Head of caudate nucleus (tissue), 42 donors: ENCODE data around the gene LZIC.

Experiments
- DNase-seq, 42 donors: peaks; one replicate each; pipeline versions ENCODE4 v3.0.0 to v3.0.0-alpha.2; 2020 to 2021; ENCODE audit warnings: mixed read lengths in 7 of 42
- intact Hi-C: fragments of 100-400 bp; cut with DNase I; formaldehyde crosslinking; loops from one replicate; pipeline ENCODE4 v1.15.0; 2022

Gene LZIC

DNA sequence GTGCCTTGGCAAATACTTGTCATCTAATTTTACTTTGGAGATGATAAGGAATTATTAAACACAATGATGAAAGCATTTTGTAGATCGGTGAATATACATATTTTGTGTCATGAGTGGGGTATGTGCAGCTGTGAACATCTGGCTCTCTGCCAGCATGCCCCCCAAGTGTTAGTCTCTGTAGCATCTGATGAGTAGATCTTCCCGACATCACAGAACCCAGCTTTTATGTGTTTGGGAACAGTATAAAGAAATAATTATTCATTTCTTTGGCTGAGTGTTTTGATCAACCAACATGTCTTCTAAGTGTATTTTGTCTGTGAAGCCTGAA is 28.6 kb downstream of the LZIC start:
- no peak for DNase-seq
- intact Hi-C loops: no loop called here

DNA sequence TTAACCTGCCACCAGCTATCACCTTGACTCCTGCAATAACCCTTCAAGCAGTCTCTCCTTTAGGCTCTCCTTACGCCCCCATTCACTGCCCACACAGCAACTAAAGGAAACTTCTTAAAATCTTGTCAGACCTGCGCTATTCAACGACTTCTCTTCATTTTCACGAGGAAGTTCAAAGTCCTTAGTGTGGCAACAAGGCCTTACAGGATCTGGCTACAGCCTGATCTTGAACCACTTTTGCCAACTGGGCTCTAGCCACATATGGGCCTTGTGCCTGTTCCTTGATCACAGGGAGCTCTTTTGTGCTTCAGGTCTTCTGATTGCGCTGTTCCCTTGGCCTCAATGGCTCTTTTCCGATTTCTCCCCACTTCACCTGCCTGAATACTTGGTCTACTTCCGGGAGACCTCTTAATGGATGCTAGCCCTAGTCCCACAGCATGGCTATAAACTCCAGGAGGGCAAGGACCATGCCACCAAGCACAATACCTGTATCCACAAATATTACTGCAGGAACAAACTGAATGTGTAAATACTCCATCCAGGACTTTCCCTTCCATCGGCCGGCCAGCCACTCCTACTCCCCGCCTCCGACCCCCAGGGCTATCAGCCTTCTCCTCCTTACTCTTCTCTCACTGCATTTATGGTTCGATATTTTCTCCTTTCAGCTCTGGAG is 30.8 kb downstream of the LZIC start:
- intact Hi-C loops: no loop called here
- DNase-seq: no peak

DNA sequence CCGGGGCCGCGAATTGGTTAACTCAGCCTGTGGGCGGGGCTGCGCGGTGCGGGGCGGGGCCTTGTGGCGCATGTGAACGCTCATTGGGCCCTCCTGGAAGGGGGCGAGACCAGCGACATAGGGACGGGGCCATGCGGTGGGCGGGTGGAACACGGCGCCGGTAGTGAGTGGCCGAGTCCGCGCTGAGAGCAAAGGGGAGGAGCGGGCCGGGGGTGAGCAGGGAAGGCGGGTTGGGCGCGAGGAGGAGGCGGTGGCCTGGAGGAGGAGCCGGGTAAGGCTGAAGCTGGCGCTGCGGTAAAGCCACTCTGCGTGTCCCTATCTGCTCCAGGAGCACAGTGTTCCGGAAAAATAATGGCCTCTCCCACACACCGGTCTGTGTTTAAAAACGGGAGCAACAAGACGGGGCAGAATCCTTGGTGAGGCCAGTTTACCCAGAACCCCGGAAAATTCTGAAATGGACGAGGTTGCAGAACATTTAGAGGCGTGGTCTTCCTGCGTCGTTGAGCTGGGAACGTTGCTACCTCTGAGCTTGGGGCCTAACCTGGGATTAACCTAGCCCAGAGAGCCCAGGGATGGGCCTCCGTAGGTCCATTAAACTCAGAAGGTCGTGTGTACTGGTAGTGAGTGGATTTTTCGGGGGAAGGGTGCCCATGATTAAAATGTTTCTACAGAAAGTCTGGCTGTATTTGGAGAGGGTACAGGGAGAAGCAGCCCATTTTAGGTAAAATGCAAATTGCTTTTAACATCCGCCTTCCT is 32.6 kb downstream of the LZIC start:
- intact Hi-C loops: loop anchor here (2.0 kb wide), 1 partner anchor 32 kb away; the partner anchor contains the start of genes LZIC and NMNAT1
- DNase-seq: peak; percentile 99 to 100 (median 100)

DNA sequence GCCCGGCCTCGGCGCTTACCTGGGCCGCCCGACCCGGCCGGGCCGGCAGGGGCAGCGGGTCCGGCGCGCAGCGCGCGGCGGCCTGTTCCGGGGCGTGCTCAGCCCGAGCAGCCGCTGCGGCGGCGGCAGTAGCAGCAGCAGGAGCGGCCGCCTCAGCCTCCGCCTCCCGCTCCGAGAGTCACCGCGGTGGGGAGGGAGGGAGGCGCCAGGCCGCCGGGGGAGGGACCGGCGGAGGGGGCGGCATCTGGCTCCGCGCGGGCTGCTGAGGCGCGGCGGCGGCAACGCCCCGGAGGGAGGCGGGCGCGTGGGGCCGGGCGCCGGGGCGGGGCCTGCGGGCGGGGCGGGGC is 33.1 kb downstream of the LZIC start, which contains the start of gene CTNNBIP1:
Gene CTNNBIP1, minus strand, starts transcription at position 194 of the 347 bp plus-strand sequence. CDS start 38,205 bp downstream, outside the sequence.
- intact Hi-C loops: loop anchor here (2.0 kb wide), 1 partner anchor 33 kb away; the partner anchor contains the start of genes LZIC and NMNAT1
- DNase-seq: no peak

DNA sequence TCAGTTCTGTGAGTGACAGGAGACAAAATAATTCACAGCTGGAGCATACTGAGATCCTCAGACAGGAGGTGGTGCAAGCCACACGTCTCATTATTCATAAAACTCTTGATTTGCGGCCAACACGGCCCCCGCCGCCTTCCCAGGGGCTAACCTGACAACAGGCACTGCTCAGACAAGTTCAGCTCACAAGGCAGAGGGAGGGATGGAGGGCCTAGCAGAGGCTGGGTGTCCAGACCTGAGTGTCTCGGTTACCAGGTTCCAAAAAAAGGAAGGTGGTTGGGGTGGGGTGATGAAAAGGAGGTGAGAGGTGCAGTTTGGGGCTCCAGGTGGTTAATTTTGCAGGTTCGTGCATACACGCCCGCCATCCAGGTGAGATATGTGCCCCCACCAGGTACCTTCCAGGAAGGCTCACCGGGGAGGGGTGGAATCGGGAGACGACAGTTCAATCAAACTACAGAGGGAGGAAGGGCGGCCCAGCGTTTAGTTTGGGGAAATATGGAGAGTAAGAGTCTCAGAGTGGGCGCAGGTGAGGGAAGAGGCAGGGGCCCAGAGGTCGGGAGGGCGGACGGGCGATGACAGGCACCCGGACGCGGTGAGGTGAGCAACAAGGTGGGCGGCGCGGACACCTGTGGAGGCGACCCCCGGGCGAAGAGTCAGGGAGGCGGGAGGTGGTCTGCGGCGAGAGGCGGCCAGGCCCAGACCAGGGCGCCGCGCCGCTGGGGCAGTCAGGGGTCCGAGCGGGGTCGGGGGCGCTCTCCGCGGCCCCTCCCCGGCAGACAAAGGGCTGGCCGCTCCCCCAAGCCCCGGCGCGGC is 33.8 kb downstream of the LZIC start:
- peak in 29 of 42 donors; percentile 5 to 67 (median 42) for DNase-seq
- intact Hi-C loops: loop anchor here (2.0 kb wide), 1 partner anchor 33 kb away; the partner anchor contains the start of genes LZIC and NMNAT1

DNA sequence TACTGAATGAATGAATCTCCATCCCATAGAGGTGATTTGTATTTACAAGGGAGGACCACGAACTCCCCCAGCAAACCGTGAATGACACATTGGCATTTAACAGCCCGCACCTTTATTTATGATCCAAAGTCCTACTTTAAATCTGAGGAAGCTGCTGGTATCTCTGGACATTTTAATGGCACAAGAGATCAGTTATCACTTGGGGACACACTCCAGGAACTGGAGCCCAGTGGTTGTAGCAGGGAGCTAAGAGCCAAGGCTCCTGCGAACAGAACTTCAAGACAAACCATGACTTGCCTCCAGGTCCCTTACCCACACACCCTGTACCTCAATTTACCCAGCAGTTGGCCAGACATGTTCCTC is 34.3 kb downstream of the LZIC start:
- intact Hi-C loops: no loop called here
- DNase-seq: no peak

DNA sequence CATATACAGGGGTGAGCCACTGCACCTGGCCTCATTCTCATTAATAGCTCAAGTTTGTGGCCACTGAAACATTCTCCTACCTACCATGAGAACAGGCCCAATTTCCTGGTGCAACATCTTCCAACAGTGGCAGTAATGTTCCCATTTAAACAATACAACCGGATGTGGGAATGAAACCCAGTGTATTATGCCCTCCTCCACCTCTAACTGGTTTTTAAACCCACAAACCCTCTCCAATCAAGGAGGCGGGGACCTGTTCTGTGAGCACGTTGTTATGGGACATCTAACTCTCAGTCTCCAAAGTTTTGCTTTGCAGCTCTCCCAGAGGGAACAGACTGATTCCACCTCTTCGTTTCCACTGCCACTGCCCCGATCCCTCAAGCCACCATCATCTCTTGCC is 35.8 kb downstream of the LZIC start:
- intact Hi-C loops: no loop called here
- no peak for DNase-seq

DNA sequence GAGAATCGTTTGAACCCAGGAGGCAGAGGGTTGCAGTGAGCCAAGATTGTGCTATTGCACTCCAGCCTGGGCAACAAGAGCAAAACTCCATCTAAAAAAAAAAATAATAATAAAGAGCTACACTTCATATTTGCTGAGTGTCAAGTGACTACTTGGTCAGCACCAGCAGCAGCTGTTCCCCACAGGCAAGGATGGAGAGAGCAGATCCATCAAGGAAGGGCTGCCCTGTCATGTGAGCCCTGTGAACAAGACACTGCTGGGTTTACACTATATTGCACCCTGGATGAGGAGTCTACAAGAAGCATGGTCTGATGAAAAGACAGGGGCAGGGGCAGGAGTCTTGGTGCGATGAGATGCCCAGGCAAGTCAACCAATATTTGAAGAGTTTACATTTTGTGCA is 36.7 kb downstream of the LZIC start:
- DNase-seq: no peak
- intact Hi-C loops: no loop called here

DNA sequence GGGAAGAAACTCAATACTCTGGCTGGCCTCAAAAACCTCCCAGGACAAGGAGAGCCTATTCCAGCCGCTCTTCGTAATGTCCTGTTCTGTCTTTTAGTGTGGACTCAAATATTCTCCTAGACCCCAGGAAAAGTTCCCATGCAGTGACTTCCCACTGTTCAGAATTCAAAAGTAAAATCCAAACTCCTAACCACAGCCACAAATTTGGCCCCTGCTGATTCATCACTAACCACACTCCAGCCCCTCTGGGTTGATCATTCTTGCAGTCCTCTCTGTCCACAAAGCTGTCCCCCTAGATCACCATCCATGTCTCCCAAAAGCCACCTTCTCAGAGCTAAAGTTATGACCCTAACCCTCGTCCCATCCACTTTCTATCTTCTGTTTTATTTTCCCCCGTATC is 38.2 kb downstream of the LZIC start:
- DNase-seq: no peak
- intact Hi-C loops: no loop called here

DNA sequence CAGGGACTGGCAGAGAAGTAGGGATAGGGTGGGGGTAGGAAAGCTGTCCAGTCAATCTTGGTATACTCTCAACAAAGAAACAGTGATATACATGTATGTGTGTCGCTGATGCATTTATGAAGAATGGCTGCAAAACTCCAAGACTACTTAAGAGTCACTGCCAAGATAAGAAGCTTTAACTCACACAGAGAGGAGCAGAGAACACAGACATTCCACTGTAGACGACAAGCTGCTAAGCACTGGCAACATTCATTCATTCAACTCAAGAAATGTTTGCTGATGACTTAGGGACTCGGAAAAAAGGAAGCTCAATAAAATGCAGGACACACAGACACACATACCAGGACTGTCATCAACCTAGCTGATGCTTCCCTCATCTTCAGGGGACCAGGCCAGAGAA is 38.6 kb downstream of the LZIC start:
- intact Hi-C loops: no loop called here
- no peak for DNase-seq

DNA sequence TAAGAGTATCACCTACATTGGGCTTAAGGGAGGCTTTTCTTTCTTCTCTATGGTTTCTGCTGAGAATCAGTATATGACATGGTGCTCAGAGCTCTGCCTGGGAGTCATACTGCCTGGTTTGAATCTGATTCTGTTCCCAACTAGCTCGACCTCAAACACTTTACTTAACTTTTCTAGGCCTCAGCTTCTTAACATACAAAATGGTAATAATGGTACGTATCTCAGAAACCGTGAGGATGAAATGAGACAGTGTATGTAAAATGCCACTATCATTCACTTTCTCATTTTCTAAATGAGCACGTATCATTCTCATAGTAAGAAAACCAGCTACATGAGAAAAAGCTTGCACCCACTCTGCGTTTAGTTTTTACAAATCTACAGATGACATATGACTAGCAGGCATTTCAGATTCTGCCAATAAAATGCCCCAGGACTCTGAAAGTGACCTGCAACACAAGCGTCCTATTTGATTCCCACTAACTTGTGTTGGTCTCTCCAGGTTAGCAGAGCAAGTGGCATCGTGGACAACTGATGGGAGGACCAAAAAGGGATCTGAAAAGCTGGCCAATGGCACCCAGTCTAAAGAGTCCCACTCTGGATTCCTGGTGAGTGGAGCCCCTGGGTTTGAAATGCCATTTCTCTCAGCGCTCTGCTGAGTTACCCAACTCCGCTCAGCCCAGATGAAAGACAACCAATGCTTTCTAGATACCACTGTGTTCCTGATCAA is 39.2 kb downstream of the LZIC start:
- intact Hi-C loops: no loop called here
- no peak for DNase-seq

DNA sequence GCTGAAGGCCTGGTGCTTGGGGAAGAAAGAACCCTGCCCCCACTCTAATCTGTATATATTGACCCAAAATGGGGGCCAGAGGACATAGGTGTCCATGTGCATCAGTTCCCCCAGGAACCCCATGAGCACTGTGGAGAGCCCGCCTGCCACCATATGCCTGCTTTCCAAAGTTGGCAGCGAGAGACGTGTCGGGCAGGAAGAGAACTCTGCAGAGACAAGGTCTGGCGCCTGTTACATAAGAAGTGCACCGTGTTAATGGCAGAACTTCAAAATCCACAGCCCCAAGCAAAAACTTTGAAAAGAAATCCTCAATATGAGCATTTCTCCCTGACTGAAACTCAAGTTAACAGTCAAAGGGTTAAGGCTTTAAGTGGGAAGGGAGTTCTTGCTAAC is 41.1 kb downstream of the LZIC start:
- DNase-seq: peak in 1 of 42 donors; percentile 33
- intact Hi-C loops: no loop called here

DNA sequence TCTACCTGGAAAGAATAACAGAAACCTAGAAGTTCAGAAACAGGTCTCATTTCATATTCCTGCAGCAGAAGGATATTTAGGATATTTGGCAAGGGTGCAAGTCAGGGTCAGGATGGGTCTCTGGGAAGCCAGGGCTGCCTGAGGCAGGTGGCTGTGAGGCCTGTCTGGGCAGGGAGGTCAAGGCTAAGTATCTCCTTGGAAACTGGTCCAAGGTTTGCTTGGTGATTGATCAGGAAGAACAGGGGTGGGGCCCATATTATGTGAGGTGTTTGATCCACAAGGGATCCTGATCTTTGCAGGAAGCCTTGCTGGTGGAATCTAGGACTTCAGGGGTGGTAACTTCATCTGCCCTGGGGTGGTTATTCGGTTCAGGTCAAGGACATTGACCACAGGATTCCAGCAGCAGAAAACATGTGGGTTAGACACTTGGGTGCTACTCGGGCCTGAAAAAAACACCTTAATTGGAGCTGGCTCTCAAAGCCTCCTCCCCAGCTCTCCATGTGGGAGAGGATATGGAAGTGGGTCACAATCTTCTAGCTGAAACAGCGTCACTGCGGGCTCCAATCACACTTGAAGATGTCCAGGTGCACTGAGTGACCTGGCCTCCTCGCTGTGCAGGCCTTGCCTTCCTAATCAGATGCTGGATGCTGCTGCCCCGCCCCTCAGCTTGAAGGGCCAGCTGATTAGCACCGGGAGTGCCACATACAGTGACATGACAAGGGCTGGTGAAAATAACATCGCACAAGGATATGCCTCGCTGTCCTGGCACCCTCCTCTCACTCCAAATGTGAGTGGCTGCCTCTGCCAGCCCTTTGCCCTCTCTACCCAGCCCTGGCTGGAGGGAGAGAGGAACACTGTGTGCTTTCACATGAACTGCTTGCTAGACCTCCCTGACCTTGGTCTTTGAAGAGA is 41.8 kb downstream of the LZIC start:
- DNase-seq: peak in 2 of 42 donors; percentile 24 to 32
- intact Hi-C loops: no loop called here

DNA sequence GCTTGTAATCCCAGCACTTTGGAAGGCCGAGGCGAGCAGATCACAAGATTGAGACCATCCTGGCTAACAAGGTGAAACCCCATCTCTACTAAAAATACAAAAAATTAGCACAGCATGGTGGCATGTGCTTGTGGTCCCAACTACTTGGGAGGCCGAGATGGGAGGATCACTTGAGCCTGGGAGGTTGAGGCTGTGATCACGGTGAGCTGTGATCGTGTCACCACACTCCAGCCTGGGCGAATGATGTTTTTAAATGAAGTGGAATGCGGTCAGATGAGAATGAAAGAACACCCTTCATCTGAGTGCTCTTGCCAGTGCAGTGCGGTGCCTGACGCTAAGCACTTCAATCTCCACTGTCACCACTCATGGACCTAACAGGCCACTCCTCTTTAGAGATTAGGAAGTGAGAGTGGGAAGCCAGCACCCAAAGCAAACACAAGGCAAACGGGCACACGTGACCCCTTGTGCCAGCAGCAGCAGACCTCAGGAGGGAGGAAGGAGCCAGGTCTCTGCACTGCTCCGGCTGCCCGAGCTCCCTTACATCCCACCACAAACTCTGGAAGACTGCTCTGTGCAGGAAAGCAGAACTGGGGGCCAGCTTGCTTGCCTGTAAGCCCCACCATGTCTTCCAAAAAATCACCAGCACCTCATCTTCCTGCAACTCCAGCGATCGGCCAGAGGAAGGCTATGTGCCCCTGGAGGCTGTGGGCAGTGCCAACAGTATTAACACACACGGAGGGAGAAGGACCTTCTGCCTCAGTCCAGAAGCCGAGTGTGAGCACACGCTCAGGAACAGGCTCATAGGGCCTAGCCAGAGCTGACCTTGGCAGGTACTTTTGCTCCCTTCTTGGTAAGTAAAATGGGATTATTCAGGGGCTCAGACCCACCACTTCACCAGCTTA is 42.8 kb downstream of the LZIC start:
- intact Hi-C loops: no loop called here
- peak in 41 of 42 donors; percentile 32 to 78 (median 59) for DNase-seq

DNA sequence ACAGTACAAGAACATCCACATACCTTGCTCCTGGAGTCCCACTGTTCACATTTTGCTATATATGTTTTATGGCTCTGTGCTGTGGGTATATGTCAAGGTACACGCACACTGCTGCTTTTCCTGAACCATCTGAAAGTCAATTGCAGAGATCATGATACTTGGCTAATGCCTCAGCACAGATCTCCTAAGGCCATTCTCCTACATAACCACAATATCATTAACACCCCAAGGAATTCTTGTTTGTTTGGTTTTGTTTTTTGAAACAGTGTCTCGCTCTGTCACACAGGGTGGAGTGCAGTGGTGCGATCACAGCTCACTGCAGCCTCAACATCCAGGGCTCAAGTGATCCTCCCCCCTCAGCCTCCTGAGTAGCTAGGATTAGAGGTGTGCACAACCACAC is 49.1 kb downstream of the LZIC start:
- intact Hi-C loops: no loop called here
- DNase-seq: no peak

DNA sequence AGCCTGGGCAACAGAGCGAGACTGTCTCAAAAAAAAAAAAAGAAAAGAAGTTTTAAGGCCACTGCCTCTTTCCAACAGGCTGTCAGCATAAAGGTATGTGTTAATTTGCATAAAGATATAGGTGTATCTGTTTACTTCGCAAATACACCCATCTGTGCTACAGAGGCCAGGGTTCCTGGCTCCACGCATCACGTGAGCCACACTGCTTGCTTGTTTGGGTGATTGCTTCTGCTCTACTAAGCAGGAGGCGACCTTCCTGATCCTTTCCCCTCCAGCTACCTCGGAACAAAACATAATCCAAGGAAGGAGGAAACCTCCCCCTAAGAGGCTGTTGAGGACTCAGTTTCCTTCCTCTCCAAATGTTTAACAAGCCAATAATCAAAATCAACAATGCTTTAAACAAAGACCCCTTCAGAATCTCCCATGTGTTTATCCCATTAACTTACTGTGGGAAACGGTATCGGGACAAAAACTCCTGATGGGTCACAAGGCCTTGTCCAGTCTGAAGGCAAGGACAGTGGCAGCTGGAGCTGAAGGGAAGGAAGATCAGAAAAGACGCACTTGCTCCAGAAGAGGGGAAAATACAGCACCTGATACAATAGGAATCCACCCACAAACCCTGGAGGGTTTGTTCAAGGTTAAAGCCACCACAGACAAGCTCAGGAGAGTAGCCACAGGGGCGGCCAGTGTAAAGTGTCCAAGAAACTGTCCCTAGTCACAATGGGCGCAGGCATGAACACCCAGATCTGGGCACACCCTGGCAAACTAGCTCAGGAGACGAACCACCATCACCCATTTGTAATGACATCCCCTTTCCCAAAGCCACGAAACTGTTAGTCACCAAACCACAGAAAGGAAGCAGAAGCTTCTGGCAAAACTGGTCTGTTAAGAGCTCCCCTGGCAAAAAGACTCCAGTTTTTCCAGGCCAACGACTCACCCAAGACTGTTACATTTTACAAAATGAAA is 50.3 kb downstream of the LZIC start:
- peak in 3 of 42 donors; percentile 28 to 52 (median 28) for DNase-seq
- intact Hi-C loops: no loop called here
